ENCODE results near the gene FAM78A.

- TF ChIP-seq EZH2 (IDR thresholded peaks at IDR 0.05; ENCODE audit: insufficient read depth, poor library complexity, severe bottlenecking) (no peak), EZH2phosphoT487 (IDR thresholded peaks at IDR 0.05; ENCODE audit: insufficient read depth, low read depth) (no peak)
These were observed 1.8 kb upstream of the FAM78A start for GRCh38 chr9:131277910-131278701.
